H1 (cell line): ENCODE measurements around the gene PPP1R1A. TPM values are rescaled to one million over a fixed set of nuclear protein-coding genes. Genes with fewer than 3 reads are reported as not detected.

ENCODE experiments used
- CTCF ChIA-PET: fragments of 300-600 bp; sonication (Branson Sonifier 250); formaldehyde crosslinking; loops from one replicate; lab custom pipeline; 2021; ENCODE audit not compliant: partially characterized antibody; lab: Charles Lee
- POLR2A ChIA-PET: fragments of 300-600 bp; sonication (Branson Sonifier 250); formaldehyde crosslinking; loops from one replicate; lab custom pipeline; 2021; ENCODE audit warnings: inconsistent platforms; ENCODE audit not compliant: partially characterized antibody; lab: Charles Lee
- DNase-seq, 2 experiments: peaks; one replicate each; pipeline versions ENCODE4 v3.0.0 to v3.0.0-alpha.2; 2010 to 2022; ENCODE audit warnings: low spot score in 2 of 2, low read depth in 1 of 2, mixed read lengths in 1 of 2
- FAIRE-seq: peaks from 2 replicates; lab custom pipeline; 2011; peaks lifted over from hg19 to GRCh38; lab: Jason Lieb, UNC
- H2AFZ ChIP-seq: 2 replicates; pipeline ENCODE4 v1.8.1; 2012; ENCODE audit warnings: low read length, inconsistent platforms
- H2AK5ac ChIP-seq: 2 replicates; pipeline ENCODE4 v1.6.1; 2013; ENCODE audit warnings: low read depth, low read length
- H2BK120ac ChIP-seq: replicated peaks from 2 replicates; pipeline ENCODE3; 2013; ENCODE audit warnings: low read depth, low read length, inconsistent platforms
- H2BK12ac ChIP-seq: 2 replicates; pipeline ENCODE4 v1.6.1; 2013; ENCODE audit warnings: low read depth, low read length
- H2BK15ac ChIP-seq: 2 replicates; pipeline ENCODE4 v1.6.1; 2013; ENCODE audit warnings: low read length
- H2BK20ac ChIP-seq: 2 replicates; pipeline ENCODE4 v1.6.1; 2013; ENCODE audit warnings: low read length
- H2BK5ac ChIP-seq: 2 replicates; pipeline ENCODE4 v1.6.1; 2013; ENCODE audit warnings: low read depth, low read length
- H3K14ac ChIP-seq: 2 replicates; pipeline ENCODE4 v1.6.1; 2013; ENCODE audit warnings: inconsistent platforms; ENCODE audit not compliant: insufficient read length
- H3K18ac ChIP-seq: 2 replicates; pipeline ENCODE4 v1.6.1; 2013; ENCODE audit warnings: low read length; ENCODE audit errors: extremely low read depth
- H3K23ac ChIP-seq: 2 replicates; pipeline ENCODE4 v1.6.1; 2013; ENCODE audit warnings: inconsistent platforms; ENCODE audit not compliant: insufficient read length
- H3K23me2 ChIP-seq: 2 replicates; pipeline ENCODE4 v1.6.1; 2013; ENCODE audit warnings: low read depth, low read length
- H3K27ac ChIP-seq: 2 replicates; pipeline ENCODE4 v1.6.1; 2011; ENCODE audit warnings: low read depth, low read length, inconsistent platforms
- H3K27me3 ChIP-seq, 4 experiments: replicated peaks in 1 of 4; 1 replicate in 1 of 4; 2 replicates in 3 of 4; pipeline versions ENCODE4 v1.6.1 to v1.8.1; 2011 to 2013; ENCODE audit warnings: low read length in 3 of 4, mild to moderate bottlenecking in 3 of 4, inconsistent platforms in 2 of 4, mixed read lengths in 2 of 4, moderate library complexity in 1 of 4; ENCODE audit not compliant: control insufficient read depth in 3 of 4, insufficient read depth in 3 of 4; ENCODE audit errors: extremely low read depth in 1 of 4
- H3K36me3 ChIP-seq, 4 experiments: 2 replicates each; pipeline versions ENCODE4 v1.6.1 to v1.8.1; 2011 to 2013; ENCODE audit warnings: mild to moderate bottlenecking in 4 of 4, low read length in 3 of 4, moderate library complexity in 2 of 4, control low read depth in 1 of 4, inconsistent platforms in 1 of 4; ENCODE audit not compliant: insufficient read depth in 4 of 4, control insufficient read depth in 2 of 4
- H3K4ac ChIP-seq: replicated peaks from 2 replicates; pipeline ENCODE3; 2013; ENCODE audit warnings: low read length, low read depth, mixed read lengths, inconsistent platforms; ENCODE audit not compliant: insufficient read length
- H3K4me1 ChIP-seq, 4 experiments: replicated peaks in 1 of 4; 1 replicate in 1 of 4; 2 replicates in 3 of 4; pipeline versions ENCODE4 v1.6.1 to v1.8.1; 2011 to 2013; ENCODE audit warnings: low read length in 3 of 4, inconsistent platforms in 2 of 4, mixed read lengths in 1 of 4; ENCODE audit not compliant: insufficient read depth in 4 of 4, control insufficient read depth in 3 of 4
- H3K4me2 ChIP-seq, 2 experiments: 2 replicates each; pipeline versions ENCODE4 v1.6.1 to v1.8.1; 2011 to 2013; ENCODE audit warnings: low read depth in 2 of 2, low read length in 2 of 2, control low read depth in 1 of 2, inconsistent platforms in 1 of 2, mild to moderate bottlenecking in 1 of 2; ENCODE audit not compliant: insufficient read depth in 1 of 2
- H3K4me3 ChIP-seq, 4 experiments: fragments of 200-600, 300-600 bp in 1 of 4; sonication (generic), shearing (Covaris generic), sonication (Bioruptor Twin) in 1 of 4; 2 replicates each; pipeline versions ENCODE4 v1.5.1 to v1.8.1; 2011 to 2016; ENCODE audit warnings: low read length in 4 of 4, low read depth in 3 of 4, control low read depth in 2 of 4, inconsistent platforms in 2 of 4, mild to moderate bottlenecking in 2 of 4, mixed read lengths in 1 of 4, moderate library complexity in 1 of 4; ENCODE audit not compliant: insufficient read depth in 2 of 4; ENCODE audit errors: extremely low read depth in 1 of 4
- H3K56ac ChIP-seq: replicated peaks from 2 replicates; pipeline ENCODE3; 2013; ENCODE audit warnings: low read depth, mild to moderate bottlenecking, mixed read lengths, low read length, inconsistent platforms; ENCODE audit not compliant: insufficient read length
- H3K79me1 ChIP-seq: 2 replicates; pipeline ENCODE4 v1.6.1; 2013; ENCODE audit warnings: low read depth, low read length, control low read depth
- H3K79me2 ChIP-seq, 2 experiments: 2 replicates each; pipeline versions ENCODE4 v1.6.1 to v1.8.1; 2012 to 2013; ENCODE audit warnings: low read length in 2 of 2, mild to moderate bottlenecking in 2 of 2, inconsistent platforms in 1 of 2; ENCODE audit not compliant: insufficient read depth in 2 of 2, control insufficient read depth in 1 of 2
- H3K9ac ChIP-seq, 4 experiments: replicated peaks in 1 of 4; 1 replicate in 1 of 4; 2 replicates in 3 of 4; pipeline versions ENCODE4 v1.6.1 to v1.8.1; 2011 to 2013; ENCODE audit warnings: low read depth in 3 of 4, low read length in 3 of 4, control low read depth in 2 of 4, mild to moderate bottlenecking in 2 of 4, moderate library complexity in 2 of 4, inconsistent platforms in 1 of 4; ENCODE audit errors: extremely low read depth in 1 of 4
- H3K9me3 ChIP-seq, 2 experiments: 2 replicates each; pipeline versions ENCODE4 v1.6.1 to v1.8.1; 2012 to 2013; ENCODE audit warnings: mild to moderate bottlenecking in 2 of 2, moderate library complexity in 2 of 2, control low read depth in 1 of 2, inconsistent platforms in 1 of 2, low read depth in 1 of 2, low read length in 1 of 2, mixed read lengths in 1 of 2; ENCODE audit not compliant: insufficient read depth in 2 of 2
- H4K20me1 ChIP-seq, 2 experiments: replicated peaks in 1 of 2; 2 replicates each; pipeline versions ENCODE3 to v1.8.1; 2011 to 2013; ENCODE audit warnings: inconsistent platforms in 2 of 2, low read length in 2 of 2, mild to moderate bottlenecking in 1 of 2; ENCODE audit not compliant: insufficient read depth in 2 of 2, control insufficient read depth in 1 of 2
- H4K5ac ChIP-seq: 2 replicates; pipeline ENCODE4 v1.6.1; 2013; ENCODE audit warnings: low read length, low read depth, mixed read lengths, inconsistent platforms; ENCODE audit not compliant: insufficient read length
- H4K8ac ChIP-seq: 2 replicates; pipeline ENCODE4 v1.8.0; 2013; ENCODE audit warnings: mild to moderate bottlenecking, moderate library complexity, low read length, inconsistent platforms; ENCODE audit not compliant: insufficient read depth; ENCODE audit errors: extremely low read depth
- H4K91ac ChIP-seq: replicated peaks from 2 replicates; pipeline ENCODE3; 2013; ENCODE audit warnings: low read length, mixed read lengths, inconsistent platforms; ENCODE audit not compliant: insufficient read length
- CBX8 ChIP-seq: fragments of 300-800, 300-1000 bp; sonication (generic); IDR thresholded peaks from 2 replicates; pipeline ENCODE4 v1.7.1; 2016; ENCODE audit warnings: low read depth, low read length, borderline replicate concordance
- KDM1A ChIP-seq: fragments of 200-600, 300-600 bp; sonication (generic); IDR thresholded peaks from 2 replicates; pipeline ENCODE4 v1.7.1; 2016; ENCODE audit warnings: mild to moderate bottlenecking, low read length, borderline replicate concordance
- SIRT6 ChIP-seq: IDR thresholded peaks from one replicate; pipeline ENCODE4 v1.7.1; 2012; ENCODE audit warnings: low read length, inconsistent platforms
- SP1 ChIP-seq: IDR thresholded peaks from 2 replicates; pipeline ENCODE4 v1.6.1; 2011; ENCODE audit warnings: low read depth, low read length
- WGBS, 2 experiments: shearing (Covaris generic) in 1 of 2; methylation state at CpG; one replicate each; pipeline versions ENCODE4 v1.1.6 to v1.1.7; 2013 to 2015; ENCODE audit warnings: low lambda C conversion rate in 2 of 2, mixed read lengths in 2 of 2, inconsistent platforms in 1 of 2, low coverage in 1 of 2, missing lambda C conversion rate in 1 of 2; ENCODE audit not compliant: insufficient replicate concordance in 2 of 2, insufficient coverage in 1 of 2, insufficient read length in 1 of 2; ENCODE audit errors: extremely low coverage in 1 of 2, missing lambda C conversion rate in 1 of 2; 5-methylcytosine and 5-hydroxymethylcytosine counted together
- polyA plus RNA-seq, 7 experiments: library from polyadenylated mRNA; depleted of rRNA in 3 of 7; stranded (reverse) in 5 of 7; unstranded in 2 of 7; fragments of >200 nt in 5 of 7; fragments of 200-250 nt in 2 of 7; gene quantifications; 1 replicate in 5 of 7; 2 replicates in 1 of 7; 4 replicates in 1 of 7; pipeline versions ENCODE4 v1.2.1 to v1.2.3, GENCODE V29; 2011 to 2013; ENCODE audit warnings: missing spikeins in 2 of 7, mixed read lengths in 2 of 7
- total RNA-seq: library from RNA; stranded (reverse); fragmentation: NEBNext Ultra II Directional; extraction: Animal tissue kit (Norgen Biotek cat#: 25700); gene quantifications from 2 replicates; pipeline ENCODE4 v1.2.1, GENCODE V29; 2021

PPP1R1A gene
- total and polyA plus RNA-seq, 2 of the 8 experiments (the other 6 are each of a cell fraction or from before 2014, with no cell fraction given): 5.8 to 13.1 TPM

DNA sequence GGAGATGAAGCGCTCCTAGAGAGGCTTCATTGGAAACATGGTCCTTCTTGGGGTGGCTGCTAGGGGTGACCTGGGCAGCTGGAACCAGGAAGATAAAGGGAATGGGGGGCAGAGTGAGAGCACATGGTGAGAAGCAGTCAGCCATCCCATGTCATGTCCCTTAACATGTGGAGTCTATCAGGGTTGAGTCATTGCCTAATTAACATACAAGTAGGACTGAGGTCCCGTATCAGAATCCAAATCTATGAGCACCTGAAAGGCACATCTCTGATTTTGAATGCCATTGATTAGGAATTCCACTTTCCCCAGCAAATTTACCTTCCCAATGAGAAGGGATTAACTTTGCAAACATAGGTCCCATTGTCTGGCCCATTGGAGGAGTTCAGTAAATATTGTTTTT lies 20.3 kb upstream of the PPP1R1A start:
- POLR2A ChIA-PET: no interaction called here
- WGBS, 2 experiments: 88% methylated on average over 2 of the region's 2 CpGs; no CpG with 5 or more reads in 1 of the 2 experiments

More for the DNA sequence above, 20.3 kb upstream of the PPP1R1A start:
- H3K23me2 ChIP-seq: no peaks in the 10 kb centered on the region
- H3K79me2 ChIP-seq: no peaks in the 10 kb centered on the region
- H3K18ac ChIP-seq: no peak overlapping the region
- H3K4me3 ChIP-seq: no peak overlapping the region
- H2BK12ac ChIP-seq: no peak overlapping the region
- no peaks in the 10 kb centered on the region for H3K4me1 ChIP-seq
- H3K9me3 ChIP-seq: no peaks in the 10 kb centered on the region
- no peak overlapping the region for H2BK120ac ChIP-seq
- no peak for TF ChIP-seq CBX8
- no peak for TF ChIP-seq KDM1A
- TF ChIP-seq SP1: no peak
- TF ChIP-seq SIRT6: no peak
- H2AFZ ChIP-seq: no peak overlapping the region
- H3K27ac ChIP-seq: no peak overlapping the region
- no peak overlapping the region for H3K23ac ChIP-seq
- H3K4me2 ChIP-seq: no peak overlapping the region
- H2AK5ac ChIP-seq: no peak overlapping the region
- H3K4ac ChIP-seq: no peak overlapping the region
- no peak overlapping the region for H4K8ac ChIP-seq
- H4K91ac ChIP-seq: no peak overlapping the region
- CTCF ChIA-PET: interaction anchor here (0.7 to 2.6 kb wide), 10 partner anchors 10 to 141 kb away, joined by 3 to 9 read pairs (median 4); no protein-coding TSS in a partner anchor
- no peak overlapping the region for H3K56ac ChIP-seq
- no peaks in the 10 kb centered on the region for H3K36me3 ChIP-seq
- H2BK20ac ChIP-seq: no peak overlapping the region
- H3K14ac ChIP-seq: no peak overlapping the region
- H2BK15ac ChIP-seq: no peak overlapping the region
- no peak overlapping the region for H2BK5ac ChIP-seq
- H3K27me3 ChIP-seq: peaks cover 4 to 59% (median 33%) of the 10 kb centered on the region in 4 experiments
- no peaks in the 10 kb centered on the region for H3K79me1 ChIP-seq
- H3K9ac ChIP-seq: no peak overlapping the region
- no peaks in the 10 kb centered on the region for H4K20me1 ChIP-seq
- H4K5ac ChIP-seq: no peak overlapping the region
- FAIRE-seq (no peak), DNase-seq (no peak)
